Esophagus squamous epithelium (tissue), 4 donors: ENCODE measurements around the gene CNNM2.

Experiments
- CTCF ChIP-seq, 6 experiments: fragments of 450-650 bp in 4 of 6; fragments of 200-600 bp in 2 of 6; sonication (generic) in 2 of 6; IDR thresholded peaks; one replicate each; pipeline ENCODE4 v1.5.1; 2016 to 2019; ENCODE audit warnings: antibody characterized with exemption in 6 of 6, mild to moderate bottlenecking in 4 of 6, moderate library complexity in 4 of 6
- POLR2A ChIP-seq, 4 donors: fragments of 450-650 bp; IDR thresholded peaks; one replicate each; pipeline ENCODE4 v1.6.1; 2017; ENCODE audit warnings: antibody characterized with exemption in 4 of 4, mild to moderate bottlenecking in 4 of 4, moderate library complexity in 3 of 4

GRCh38 chr10:103124420-103125096 is 206.5 kb downstream of the CNNM2 start:
- TF ChIP-seq CTCF (IDR thresholded peaks at IDR 0.05) = no peak
- no peak for TF ChIP-seq POLR2A (IDR thresholded peaks at IDR 0.05)
